GM18520 (cell line): ENCODE results near the gene MUC6.

Experiments
- ATAC-seq: cut with Tn5 transposase; IDR thresholded peaks from one replicate; pipeline ENCODE4 v1.9.1; 2021; ENCODE audit not compliant: unreplicated experiment

The MUC6 gene, protein sequence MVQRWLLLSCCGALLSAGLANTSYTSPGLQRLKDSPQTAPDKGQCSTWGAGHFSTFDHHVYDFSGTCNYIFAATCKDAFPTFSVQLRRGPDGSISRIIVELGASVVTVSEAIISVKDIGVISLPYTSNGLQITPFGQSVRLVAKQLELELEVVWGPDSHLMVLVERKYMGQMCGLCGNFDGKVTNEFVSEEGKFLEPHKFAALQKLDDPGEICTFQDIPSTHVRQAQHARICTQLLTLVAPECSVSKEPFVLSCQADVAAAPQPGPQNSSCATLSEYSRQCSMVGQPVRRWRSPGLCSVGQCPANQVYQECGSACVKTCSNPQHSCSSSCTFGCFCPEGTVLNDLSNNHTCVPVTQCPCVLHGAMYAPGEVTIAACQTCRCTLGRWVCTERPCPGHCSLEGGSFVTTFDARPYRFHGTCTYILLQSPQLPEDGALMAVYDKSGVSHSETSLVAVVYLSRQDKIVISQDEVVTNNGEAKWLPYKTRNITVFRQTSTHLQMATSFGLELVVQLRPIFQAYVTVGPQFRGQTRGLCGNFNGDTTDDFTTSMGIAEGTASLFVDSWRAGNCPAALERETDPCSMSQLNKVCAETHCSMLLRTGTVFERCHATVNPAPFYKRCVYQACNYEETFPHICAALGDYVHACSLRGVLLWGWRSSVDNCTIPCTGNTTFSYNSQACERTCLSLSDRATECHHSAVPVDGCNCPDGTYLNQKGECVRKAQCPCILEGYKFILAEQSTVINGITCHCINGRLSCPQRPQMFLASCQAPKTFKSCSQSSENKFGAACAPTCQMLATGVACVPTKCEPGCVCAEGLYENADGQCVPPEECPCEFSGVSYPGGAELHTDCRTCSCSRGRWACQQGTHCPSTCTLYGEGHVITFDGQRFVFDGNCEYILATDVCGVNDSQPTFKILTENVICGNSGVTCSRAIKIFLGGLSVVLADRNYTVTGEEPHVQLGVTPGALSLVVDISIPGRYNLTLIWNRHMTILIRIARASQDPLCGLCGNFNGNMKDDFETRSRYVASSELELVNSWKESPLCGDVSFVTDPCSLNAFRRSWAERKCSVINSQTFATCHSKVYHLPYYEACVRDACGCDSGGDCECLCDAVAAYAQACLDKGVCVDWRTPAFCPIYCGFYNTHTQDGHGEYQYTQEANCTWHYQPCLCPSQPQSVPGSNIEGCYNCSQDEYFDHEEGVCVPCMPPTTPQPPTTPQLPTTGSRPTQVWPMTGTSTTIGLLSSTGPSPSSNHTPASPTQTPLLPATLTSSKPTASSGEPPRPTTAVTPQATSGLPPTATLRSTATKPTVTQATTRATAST (N-terminal part only)

DNA sequence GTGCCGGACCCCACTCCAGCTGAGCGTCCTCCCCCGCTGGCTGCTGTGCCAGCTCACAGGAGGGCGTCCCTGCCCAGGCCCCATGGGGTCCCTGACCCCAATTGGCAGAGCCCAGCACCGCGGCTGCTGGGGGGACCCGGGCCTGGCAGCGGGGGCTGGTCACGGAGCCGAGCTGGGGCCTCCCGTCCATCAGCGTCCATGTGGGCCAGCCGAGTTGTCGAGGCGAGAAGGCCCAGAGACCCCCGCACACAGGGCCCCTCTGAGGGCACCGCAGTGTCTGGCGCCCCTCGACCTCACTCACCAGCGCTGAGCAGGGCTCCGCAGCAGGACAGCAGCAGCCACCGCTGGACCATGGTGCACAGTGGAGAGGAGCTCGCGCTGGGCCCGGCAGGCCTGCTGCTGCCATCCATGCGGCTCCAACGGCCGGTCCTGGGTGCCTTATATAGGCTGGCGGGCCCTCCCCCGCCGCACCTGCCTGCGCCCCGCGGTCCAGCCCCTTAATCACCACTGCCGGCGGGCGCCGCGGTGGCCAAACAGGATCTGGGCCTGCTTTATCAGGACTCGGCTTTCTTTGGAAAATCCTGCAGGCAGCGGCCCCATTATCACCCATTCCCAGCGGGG lies at the start of gene MUC6:
MUC6 (minus strand) TSS at position 416 of the 621 bp plus-strand sequence; CDS start at position 353, 63 bp downstream.
- no peak for ATAC-seq

DNA sequence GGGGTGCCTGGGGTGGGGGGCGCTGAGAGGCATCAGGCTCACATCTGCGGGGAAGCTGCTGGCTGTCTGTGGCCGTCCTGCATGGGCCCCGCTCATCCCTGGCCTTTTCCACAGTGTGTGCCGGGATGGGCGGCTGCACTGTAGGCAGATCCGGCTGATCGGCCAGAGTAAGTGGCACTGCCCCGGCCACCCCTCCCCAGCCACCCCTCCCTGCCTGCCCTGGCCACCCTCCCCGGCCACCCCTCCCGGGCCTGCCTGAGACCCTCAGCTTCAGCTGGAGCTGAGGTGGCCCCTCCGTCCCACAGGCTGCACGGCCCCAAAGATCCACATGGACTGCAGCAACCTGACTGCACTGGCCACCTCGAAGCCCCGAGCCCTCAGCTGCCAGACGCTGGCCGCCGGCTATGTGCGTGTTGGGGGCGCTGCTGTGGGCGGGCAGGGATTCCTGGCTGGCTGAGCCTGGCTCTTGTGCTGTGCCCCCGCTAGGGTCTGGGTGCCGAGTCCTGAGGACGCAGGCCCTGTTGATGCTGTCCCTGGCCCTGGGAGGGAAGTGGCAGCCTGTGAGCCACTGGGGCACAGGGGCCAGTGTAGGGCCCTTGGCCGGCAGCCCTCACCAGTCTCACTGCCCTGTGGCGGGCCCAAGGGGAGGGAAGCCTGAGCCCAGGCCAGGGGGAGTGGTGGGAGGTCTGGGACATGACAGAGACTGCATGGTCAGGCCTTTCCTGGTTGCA lies 49.1 kb upstream of the MUC6 start:
- ATAC-seq, result no peak

- ATAC-seq, result no peak
Measured at GRCh38 chr11:1084561-1085439, 48.3 kb upstream of the MUC6 start.

DNA sequence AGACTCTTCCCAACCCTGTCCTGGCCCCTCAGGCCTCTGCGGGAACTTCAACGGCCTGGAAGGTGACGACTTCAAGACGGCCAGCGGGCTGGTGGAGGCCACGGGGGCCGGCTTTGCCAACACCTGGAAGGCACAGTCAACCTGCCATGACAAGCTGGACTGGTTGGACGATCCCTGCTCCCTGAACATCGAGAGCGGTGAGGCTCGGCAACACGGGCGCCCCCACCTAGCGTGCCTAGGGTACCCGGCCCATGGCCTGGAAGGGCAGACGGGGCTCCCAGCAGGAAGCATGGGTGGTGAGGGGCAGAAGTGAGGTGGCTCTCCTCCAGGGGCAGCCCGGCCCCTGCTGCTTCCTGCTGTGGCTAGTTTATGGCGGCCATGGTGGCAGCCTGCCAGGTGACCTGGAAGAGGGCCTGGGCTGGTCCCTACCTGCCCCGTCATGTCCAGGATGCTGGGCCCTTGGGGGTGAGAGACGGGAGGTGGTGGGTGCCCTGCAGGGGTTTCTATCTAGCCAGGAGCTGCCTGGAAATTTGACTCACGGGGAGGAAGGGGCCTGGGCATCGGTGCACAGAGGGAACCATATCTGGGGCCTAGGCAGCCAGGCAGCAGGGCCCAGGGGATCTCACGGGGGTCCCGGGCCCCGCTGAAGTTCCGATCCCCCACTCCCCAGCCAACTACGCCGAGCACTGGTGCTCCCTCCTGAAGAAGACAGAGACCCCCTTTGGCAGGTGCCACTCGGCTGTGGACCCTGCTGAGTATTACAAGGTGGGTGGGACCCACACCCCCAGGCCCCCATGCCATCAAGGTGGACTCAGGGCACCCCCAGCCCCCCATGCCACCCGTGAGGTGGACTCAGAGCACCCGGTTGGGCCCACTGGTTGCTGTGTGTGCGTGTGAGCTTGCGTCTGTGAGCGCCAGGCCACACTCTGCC lies 47.4 kb upstream of the MUC6 start:
- no peak for ATAC-seq

GRCh38 chr11:1082728-1083620 lies 46.5 kb upstream of the MUC6 start:
- no peak for ATAC-seq

GRCh38 chr11:1082346-1082727 lies 45.8 kb upstream of the MUC6 start:
- no peak for ATAC-seq

DNA sequence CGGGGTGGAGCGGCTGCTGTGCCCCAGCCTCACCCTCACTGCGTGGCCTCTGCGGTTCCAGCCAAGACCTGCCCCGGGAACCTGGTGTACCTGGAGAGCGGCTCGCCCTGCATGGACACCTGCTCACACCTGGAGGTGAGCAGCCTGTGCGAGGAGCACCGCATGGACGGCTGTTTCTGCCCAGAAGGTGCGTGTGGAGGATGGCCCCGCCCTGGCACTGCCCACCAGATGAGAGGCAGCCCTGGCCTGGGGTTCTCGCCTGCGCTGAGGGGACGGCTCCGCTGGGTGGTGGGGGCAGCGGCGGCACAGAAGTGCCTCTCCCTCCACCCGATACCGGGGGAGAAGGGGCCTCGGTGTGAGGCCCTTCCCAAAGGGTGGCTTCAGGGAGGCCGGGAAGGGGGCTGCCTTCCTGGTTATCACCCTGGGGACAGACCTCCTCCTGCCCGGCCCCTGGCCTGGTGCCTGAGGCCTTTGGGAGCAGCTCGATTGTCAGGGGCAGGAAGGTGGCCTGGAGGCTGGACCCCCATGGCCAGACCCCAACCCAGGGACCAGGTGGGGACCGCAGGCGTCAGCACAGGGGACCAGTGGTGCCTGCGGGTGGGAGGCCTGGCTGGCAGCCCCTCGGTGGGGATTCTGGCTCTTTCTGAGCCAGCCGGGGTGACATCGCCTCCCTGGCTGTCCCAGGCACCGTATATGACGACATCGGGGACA lies 45.2 kb upstream of the MUC6 start:
- ATAC-seq, result no peak

DNA sequence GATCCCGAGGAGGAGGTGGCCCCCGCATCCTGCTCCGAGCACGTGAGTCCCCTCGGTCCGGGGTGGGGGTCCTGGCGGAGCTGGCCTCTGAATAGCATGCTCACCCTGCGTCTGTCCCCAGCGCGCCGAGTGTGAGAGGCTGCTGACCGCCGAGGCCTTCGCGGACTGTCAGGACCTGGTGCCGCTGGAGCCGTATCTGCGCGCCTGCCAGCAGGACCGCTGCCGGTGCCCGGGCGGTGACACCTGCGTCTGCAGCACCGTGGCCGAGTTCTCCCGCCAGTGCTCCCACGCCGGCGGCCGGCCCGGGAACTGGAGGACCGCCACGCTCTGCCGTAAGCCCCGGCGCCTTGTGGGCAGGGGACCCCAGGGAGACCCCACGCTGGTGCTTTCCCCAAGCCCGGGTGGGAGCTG lies 41.7 kb upstream of the MUC6 start:
- no peak for ATAC-seq

DNA sequence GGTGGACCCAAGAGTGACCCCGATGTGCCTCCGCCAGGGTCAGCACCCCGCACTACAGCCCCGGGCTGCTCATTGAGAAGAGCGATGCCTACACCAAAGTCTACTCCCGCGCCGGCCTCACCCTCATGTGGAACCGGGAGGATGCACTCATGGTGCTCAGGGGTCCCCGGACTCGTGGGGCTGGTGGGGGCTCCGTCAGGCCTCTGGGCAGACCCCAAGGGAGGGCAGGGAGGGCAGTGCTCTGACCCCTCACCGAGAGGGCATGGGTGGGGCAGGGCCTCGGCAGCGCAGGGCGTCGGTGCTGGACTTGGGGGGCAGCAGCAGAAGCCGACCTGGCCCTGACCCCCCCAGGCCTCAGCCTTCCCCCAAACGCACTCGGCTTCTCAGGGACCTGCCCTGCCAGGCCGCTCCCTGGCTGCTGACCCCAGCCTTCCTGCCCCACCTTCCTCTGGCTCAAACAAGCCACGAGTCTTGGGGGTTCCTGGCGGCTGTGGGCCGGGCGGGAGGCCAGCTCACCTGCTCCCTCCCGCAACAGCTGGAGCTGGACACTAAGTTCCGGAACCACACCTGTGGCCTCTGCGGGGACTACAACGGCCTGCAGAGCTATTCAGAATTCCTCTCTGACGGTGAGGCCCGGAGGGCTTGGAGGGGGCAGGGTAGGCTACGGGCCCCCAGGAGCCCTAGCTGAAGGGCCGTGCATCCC lies 41.0 kb upstream of the MUC6 start:
- ATAC-seq, result no peak

GRCh38 chr11:1077033-1077416 lies 40.5 kb upstream of the MUC6 start:
- no peak for ATAC-seq

DNA sequence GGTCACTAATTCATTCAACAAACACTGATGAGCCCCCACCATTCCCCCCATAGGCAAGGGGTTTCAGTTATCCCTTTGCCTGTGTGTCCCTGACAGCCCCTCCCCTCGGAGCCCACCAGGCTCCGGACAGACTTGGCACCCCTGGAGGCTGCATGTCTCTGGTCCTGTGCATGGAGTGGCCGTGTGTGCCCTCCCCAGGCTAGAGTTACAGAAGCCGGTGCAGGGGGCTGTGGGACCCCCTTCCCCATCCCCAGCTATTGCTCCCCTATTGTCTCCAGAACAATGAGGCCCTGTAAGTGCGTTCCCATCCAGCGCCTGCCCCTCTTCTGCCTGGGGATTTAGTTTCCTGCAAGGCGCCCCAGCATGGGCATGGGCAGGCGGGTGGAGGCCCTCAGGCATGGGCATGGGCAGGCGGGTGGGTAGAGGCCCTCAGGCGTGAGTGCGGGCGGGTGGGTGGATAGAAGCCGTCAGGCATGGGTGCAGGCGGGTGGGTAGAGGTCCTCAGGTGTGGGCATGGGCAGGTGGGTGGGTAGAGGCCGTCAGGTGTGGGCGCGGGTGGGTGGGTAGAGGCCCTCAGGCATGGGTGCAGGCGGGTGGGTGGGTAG lies 39.6 kb upstream of the MUC6 start:
- no peak for ATAC-seq

- no peak for ATAC-seq
Measured at GRCh38 chr11:1075341-1075911, 38.9 kb upstream of the MUC6 start.

DNA sequence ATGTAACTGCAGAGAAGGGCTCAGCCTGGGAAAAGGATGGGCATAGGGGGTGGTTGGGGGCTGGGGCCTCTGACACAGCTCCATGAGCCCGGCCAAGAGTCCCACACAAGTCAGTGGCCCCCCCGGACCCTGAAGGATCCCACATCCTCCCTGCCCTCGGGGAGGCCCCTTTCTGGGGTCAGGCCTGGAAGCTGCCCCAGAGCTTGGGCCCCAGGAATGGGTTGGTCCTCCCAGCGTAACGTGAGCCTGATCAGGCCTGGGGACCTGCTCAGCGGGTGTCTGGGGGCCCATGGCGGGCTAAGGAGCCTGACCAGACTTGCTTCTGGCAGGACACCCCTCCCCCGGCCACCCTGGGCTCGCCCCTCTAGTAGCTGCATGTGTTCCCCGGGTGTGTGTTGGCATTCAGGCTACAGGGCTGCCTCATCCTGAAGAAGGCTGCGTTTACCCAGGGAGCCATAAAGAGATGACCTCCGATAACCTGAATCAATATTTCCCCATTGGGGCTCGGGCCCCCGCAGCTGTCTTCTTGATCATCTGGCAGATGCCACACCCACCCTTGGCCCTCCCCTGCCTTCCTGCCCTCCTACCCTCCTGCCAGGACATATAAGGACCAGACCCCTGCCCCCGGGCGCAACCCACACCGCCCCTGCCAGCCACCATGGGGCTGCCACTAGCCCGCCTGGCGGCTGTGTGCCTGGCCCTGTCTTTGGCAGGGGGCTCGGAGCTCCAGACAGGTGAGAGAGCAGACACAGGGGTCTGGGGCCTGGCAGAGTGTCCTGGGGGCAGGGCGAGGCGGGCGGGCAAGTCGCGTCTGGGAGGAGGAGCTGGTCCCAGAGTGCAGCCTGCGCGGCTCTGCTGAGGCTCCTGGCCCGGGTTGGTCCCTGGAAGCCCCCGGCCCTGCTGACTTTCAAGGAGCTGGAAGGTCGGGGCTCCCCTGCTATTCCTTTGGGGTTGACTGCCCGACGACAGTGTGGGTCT lies 38.0 kb upstream of the MUC6 start, which contains the start of gene MUC2:
MUC2 (plus strand) TSS at position 631 of the 978 bp plus-strand sequence.
- ATAC-seq, result no peak

- ATAC-seq, result no peak
Measured at GRCh38 chr11:1073851-1074243, 37.3 kb upstream of the MUC6 start.
